HepG2 (cell line): ENCODE data around the gene ABHD12. TPM values are rescaled to one million over a fixed set of nuclear protein-coding genes. Genes with fewer than 3 reads are reported as not detected.
A peak's percentile ranks its signal among the peaks of the same experiment; 100 is the strongest.

ENCODE experiments used
- AKNA ChIP-seq: sonication (generic); formaldehyde crosslinking; IDR thresholded peaks from 2 replicates; pipeline ENCODE4 v1.4.0; 2020; ENCODE audit warnings: missing genetic modification reagents, borderline replicate concordance
- CSRNP2 ChIP-seq: sonication (generic); formaldehyde crosslinking; conservative IDR thresholded peaks from 2 replicates; pipeline ENCODE4 v1.8.0; 2022; ENCODE audit warnings: low read depth, missing genetic modification reagents
- HOXA3 ChIP-seq: sonication (generic); formaldehyde crosslinking; IDR thresholded peaks from 2 replicates; pipeline ENCODE4 v1.5.0; 2020; ENCODE audit warnings: missing genetic modification reagents
- TEF ChIP-seq: sonication (generic); formaldehyde crosslinking; IDR thresholded peaks from 2 replicates; pipeline ENCODE4 v1.5.0; 2020; ENCODE audit warnings: missing genetic modification reagents
- ZBTB8A ChIP-seq: sonication (generic); formaldehyde crosslinking; IDR thresholded peaks from 2 replicates; pipeline ENCODE4 v1.4.0; 2020; ENCODE audit warnings: mild to moderate bottlenecking, low read depth, missing genetic modification reagents, borderline replicate concordance
- ZKSCAN5 ChIP-seq: sonication (generic); formaldehyde crosslinking; IDR thresholded peaks from 2 replicates; pipeline ENCODE4 v1.5.1; 2020; ENCODE audit warnings: mild to moderate bottlenecking, missing genetic modification reagents
- ZNF446 ChIP-seq: sonication (generic); formaldehyde crosslinking; IDR thresholded peaks from 2 replicates; pipeline ENCODE4 v1.5.0; 2020; ENCODE audit warnings: mild to moderate bottlenecking, missing genetic modification reagents
- ZNF646 ChIP-seq: sonication (generic); formaldehyde crosslinking; IDR thresholded peaks from 2 replicates; pipeline ENCODE4 v1.9.0; 2021; ENCODE audit warnings: mild to moderate bottlenecking, missing genetic modification reagents
- polyA plus RNA-seq, 8 experiments: library from polyadenylated mRNA; depleted of rRNA in 3 of 8; stranded (reverse) in 7 of 8; unstranded in 1 of 8; fragments of >200 nt; fragmentation: Illumina TruSeq in 4 of 8; extraction: Trizol in 4 of 8; gene quantifications; 2 replicates each; pipeline versions ENCODE4 v1.2.1 to v1.2.3, GENCODE V29; 2011 to 2016; ENCODE audit warnings: low read depth in 4 of 8, missing spikeins in 1 of 8, mixed read lengths in 1 of 8; ENCODE audit not compliant: insufficient read depth in 1 of 8
- total RNA-seq, 5 experiments: library from RNA; depleted of rRNA; stranded (reverse); fragments of >200 nt; fragmentation: Illumina TruSeq; extraction: Trizol; gene quantifications; 2 replicates each; pipeline ENCODE4 v1.2.3, GENCODE V29; 2016; ENCODE audit warnings: low read depth in 1 of 5

The ABHD12 gene
- total and polyA plus RNA-seq, 2 of the 13 experiments (the other 11 are each of a cell fraction or from before 2014, with no cell fraction given), result 23.5 to 72.1 TPM

- TF ChIP-seq AKNA (CRISPR knock-in tag), result no peak
- TF ChIP-seq ZNF646 (CRISPR knock-in tag), result no peak
- TF ChIP-seq ZKSCAN5 (CRISPR knock-in tag), result 0 out of 2 replicates have a peak, but pooled peaks have one; percentile 32
- TF ChIP-seq TEF (CRISPR knock-in tag), result no peak
- TF ChIP-seq HOXA3 (CRISPR knock-in tag), result no peak
- no peak for TF ChIP-seq CSRNP2
- no peak for TF ChIP-seq ZNF446
- peak; percentile 95 for TF ChIP-seq ZBTB8A (CRISPR knock-in tag)
These were observed 12.3 kb downstream of the ABHD12 start (continued) for GRCh38 chr20:25378189-25378883.
